ENCODE data around the gene ZNF625. TPM values are rescaled to one million over a fixed set of nuclear protein-coding genes. Genes with fewer than 3 reads are reported as not detected.

The ZNF625 gene
- total and polyA plus RNA-seq, 4 donors, result 0.20 to 3.8 (median 2.5) TPM; not detected in 1

DNA sequence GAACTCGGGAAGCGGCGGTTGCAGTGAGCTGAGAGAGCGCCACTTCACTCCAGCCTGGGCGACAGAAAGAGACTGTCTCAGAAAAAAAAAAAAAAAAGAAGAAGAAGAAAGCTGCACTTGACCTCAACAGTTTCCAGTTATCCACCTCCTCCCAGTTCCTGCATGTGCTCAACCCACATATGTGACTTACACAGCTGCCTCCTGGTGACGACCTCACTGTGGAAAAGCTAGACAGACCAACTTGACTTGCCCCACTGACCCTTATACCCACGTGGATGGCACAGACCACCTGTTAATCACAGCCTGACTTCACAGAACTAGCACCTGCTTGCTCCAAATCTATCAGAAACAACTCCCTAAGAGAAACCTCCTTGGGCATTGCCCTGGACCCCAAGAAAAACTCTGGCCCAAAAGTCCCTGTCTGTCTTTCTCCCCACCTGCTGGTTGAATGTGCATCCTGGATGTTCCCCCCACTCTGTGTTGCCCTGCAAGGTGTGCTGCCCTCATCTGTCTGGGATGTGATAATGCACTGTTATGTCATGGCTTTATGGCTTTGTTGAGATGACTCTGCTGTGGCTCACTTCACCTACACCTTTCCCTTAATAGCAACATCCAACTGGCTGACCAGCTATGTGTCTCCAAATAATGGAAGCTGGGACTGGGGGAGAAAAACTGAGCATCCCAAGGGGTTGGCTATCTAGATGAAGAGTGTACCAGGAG is 19.2 kb downstream of the ZNF625 start:
- WGBS, result 81% methylated on average over 7 of the region's 7 CpGs
- peaks cover 4 to 16% (median 13%) of the 10 kb centered on the region in 4 donors for H3K4me1 ChIP-seq (ENCODE audit: control insufficient read depth in 4 of 4, insufficient read depth in 4 of 4, low read length in 3 of 4)
- H3K9me3 ChIP-seq (ENCODE audit: control insufficient read depth in 4 of 4, low read length in 3 of 4), result peaks cover 17 to 25% (median 17%) of the 10 kb centered on the region in 4 donors
- no peaks in the 10 kb centered on the region for H3K27me3 ChIP-seq (ENCODE audit: control insufficient read depth in 4 of 4, insufficient read depth in 4 of 4, low read length in 3 of 4)
- peak overlapping the region in 1 of 3 donors; percentile 42 for H3K4me3 ChIP-seq (ENCODE audit: low read depth in 1 of 3, low read length in 3 of 3)
- DNase-seq (ENCODE audit: low spot score), result no peak
- TF ChIP-seq FOXA2 (IDR thresholded peaks at IDR 0.05) (no peak), TAF1 (conservative IDR thresholded peaks at IDR 0.05) (no peak), HNF4G (IDR thresholded peaks at IDR 0.05) (no peak)
- no peak overlapping the region for H3K9ac ChIP-seq (ENCODE audit: low read depth in 1 of 2, low read length in 2 of 2)
- no peak overlapping the region for H3K27ac ChIP-seq (ENCODE audit: low read depth in 1 of 2, low read length in 2 of 2)
- peaks cover 12 to 39% (median 34%) of the 10 kb centered on the region in 4 donors for H3K36me3 ChIP-seq (ENCODE audit: control insufficient read depth in 4 of 4, insufficient read depth in 3 of 4, low read depth in 1 of 4, low read length in 3 of 4)

DNA sequence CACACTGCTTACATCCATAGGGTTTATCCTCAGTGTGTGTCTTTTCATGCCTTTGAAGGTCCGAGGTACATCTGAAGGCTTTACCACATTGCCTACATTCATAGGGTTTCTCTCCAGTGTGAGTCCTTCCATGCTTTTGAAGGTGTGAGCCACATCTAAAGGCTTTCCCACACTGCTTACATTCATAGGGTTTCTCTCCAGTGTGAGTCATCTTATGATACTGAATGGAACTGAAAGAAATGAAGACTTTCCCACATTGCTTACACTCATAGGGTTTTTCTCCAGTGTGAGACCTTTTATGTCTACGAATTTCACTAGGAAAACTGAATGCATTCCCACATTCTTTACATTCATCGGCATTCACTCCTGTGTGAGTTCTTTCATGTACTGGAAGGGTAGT is 23.5 kb downstream of the ZNF625 start:
- no peak for TF ChIP-seq FOXA1 (IDR thresholded peaks at IDR 0.05)
- TF ChIP-seq, protein P1, sequence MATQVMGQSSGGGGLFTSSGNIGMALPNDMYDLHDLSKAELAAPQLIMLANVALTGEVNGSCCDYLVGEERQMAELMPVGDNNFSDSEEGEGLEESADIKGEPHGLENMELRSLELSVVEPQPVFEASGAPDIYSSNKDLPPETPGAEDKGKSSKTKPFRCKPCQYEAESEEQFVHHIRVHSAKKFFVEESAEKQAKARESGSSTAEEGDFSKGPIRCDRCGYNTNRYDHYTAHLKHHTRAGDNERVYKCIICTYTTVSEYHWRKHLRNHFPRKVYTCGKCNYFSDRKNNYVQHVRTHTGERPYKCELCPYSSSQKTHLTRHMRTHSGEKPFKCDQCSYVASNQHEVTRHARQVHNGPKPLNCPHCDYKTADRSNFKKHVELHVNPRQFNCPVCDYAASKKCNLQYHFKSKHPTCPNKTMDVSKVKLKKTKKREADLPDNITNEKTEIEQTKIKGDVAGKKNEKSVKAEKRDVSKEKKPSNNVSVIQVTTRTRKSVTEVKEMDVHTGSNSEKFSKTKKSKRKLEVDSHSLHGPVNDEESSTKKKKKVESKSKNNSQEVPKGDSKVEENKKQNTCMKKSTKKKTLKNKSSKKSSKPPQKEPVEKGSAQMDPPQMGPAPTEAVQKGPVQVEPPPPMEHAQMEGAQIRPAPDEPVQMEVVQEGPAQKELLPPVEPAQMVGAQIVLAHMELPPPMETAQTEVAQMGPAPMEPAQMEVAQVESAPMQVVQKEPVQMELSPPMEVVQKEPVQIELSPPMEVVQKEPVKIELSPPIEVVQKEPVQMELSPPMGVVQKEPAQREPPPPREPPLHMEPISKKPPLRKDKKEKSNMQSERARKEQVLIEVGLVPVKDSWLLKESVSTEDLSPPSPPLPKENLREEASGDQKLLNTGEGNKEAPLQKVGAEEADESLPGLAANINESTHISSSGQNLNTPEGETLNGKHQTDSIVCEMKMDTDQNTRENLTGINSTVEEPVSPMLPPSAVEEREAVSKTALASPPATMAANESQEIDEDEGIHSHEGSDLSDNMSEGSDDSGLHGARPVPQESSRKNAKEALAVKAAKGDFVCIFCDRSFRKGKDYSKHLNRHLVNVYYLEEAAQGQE (IDR thresholded peaks at IDR 0.05), result no peak
- TF ChIP-seq YY1 (IDR thresholded peaks at IDR 0.05), result no peak
- no peak for TF ChIP-seq HNF4A (conservative IDR thresholded peaks at IDR 0.05)
- no peak for TF ChIP-seq FOXA2 (IDR thresholded peaks at IDR 0.05)
- no peaks in the 10 kb centered on the region for H3K27me3 ChIP-seq (ENCODE audit: control insufficient read depth in 4 of 4, insufficient read depth in 4 of 4, low read length in 3 of 4)
- H3K9ac ChIP-seq (ENCODE audit: low read depth in 1 of 2, low read length in 2 of 2), result no peak overlapping the region
- no peaks in the 10 kb centered on the region for H3K4me1 ChIP-seq (ENCODE audit: control insufficient read depth in 4 of 4, insufficient read depth in 4 of 4, low read length in 3 of 4)
- no peak for DNase-seq (ENCODE audit: low spot score)
- peaks cover 13 to 43% (median 39%) of the 10 kb centered on the region in 4 donors for H3K36me3 ChIP-seq (ENCODE audit: control insufficient read depth in 4 of 4, insufficient read depth in 3 of 4, low read depth in 1 of 4, low read length in 3 of 4)
- H3K27ac ChIP-seq (ENCODE audit: low read depth in 1 of 2, low read length in 2 of 2), result no peak overlapping the region
- peak overlapping the region in 2 of 3 donors; percentile 35 to 72 for H3K4me3 ChIP-seq (ENCODE audit: low read depth in 1 of 3, low read length in 3 of 3)
- peaks cover 25 to 47% (median 29%) of the 10 kb centered on the region in 4 donors for H3K9me3 ChIP-seq (ENCODE audit: control insufficient read depth in 4 of 4, low read length in 3 of 4)
- 99% methylated on average over 3 of the region's 3 CpGs for WGBS

DNA sequence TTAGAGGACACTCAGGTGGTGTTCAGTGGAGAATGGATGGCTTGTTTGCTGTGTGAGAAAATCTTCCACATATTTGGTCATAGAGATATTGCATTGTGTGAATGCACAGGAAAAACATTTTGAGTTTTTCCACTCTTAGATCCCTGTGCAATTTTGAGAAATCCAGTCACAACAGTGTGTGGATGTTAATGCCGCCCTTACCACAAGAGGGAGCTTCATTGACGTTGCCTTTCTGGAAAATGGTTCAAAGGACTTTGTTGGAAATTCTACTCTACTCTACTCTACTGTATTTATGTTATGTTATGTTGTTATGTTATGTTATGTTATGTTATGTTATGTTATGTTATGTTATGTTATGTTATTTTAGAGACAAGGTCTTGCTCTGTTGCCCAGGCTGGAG is 29.8 kb downstream of the ZNF625 start:
- H3K36me3 ChIP-seq (ENCODE audit: control insufficient read depth in 4 of 4, insufficient read depth in 3 of 4, low read depth in 1 of 4, low read length in 3 of 4), result peaks cover 0 to 2% (median under 1%) of the 10 kb centered on the region in 4 donors
- DNase-seq (ENCODE audit: low spot score), result no peak
- H3K4me1 ChIP-seq (ENCODE audit: control insufficient read depth in 4 of 4, insufficient read depth in 4 of 4, low read length in 3 of 4), result no peaks in the 10 kb centered on the region
- 33% methylated on average over 2 of the region's 2 CpGs for WGBS
- no peak overlapping the region for H3K4me3 ChIP-seq (ENCODE audit: low read depth in 1 of 3, low read length in 3 of 3)
- peak; percentile 42 to 63 for TF ChIP-seq RAD21 (IDR thresholded peaks at IDR 0.05)
- TF ChIP-seq, protein P2, sequence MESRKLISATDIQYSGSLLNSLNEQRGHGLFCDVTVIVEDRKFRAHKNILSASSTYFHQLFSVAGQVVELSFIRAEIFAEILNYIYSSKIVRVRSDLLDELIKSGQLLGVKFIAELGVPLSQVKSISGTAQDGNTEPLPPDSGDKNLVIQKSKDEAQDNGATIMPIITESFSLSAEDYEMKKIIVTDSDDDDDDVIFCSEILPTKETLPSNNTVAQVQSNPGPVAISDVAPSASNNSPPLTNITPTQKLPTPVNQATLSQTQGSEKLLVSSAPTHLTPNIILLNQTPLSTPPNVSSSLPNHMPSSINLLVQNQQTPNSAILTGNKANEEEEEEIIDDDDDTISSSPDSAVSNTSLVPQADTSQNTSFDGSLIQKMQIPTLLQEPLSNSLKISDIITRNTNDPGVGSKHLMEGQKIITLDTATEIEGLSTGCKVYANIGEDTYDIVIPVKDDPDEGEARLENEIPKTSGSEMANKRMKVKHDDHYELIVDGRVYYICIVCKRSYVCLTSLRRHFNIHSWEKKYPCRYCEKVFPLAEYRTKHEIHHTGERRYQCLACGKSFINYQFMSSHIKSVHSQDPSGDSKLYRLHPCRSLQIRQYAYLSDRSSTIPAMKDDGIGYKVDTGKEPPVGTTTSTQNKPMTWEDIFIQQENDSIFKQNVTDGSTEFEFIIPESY (IDR thresholded peaks at IDR 0.05), result no peak
- TF ChIP-seq, protein P3, sequence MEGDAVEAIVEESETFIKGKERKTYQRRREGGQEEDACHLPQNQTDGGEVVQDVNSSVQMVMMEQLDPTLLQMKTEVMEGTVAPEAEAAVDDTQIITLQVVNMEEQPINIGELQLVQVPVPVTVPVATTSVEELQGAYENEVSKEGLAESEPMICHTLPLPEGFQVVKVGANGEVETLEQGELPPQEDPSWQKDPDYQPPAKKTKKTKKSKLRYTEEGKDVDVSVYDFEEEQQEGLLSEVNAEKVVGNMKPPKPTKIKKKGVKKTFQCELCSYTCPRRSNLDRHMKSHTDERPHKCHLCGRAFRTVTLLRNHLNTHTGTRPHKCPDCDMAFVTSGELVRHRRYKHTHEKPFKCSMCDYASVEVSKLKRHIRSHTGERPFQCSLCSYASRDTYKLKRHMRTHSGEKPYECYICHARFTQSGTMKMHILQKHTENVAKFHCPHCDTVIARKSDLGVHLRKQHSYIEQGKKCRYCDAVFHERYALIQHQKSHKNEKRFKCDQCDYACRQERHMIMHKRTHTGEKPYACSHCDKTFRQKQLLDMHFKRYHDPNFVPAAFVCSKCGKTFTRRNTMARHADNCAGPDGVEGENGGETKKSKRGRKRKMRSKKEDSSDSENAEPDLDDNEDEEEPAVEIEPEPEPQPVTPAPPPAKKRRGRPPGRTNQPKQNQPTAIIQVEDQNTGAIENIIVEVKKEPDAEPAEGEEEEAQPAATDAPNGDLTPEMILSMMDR (IDR thresholded peaks at IDR 0.05; ENCODE audit: low read depth, low read length, missing input control), result peak; percentile 43
- no peak overlapping the region for H3K9ac ChIP-seq (ENCODE audit: low read depth in 1 of 2, low read length in 2 of 2)
- no peak overlapping the region for H3K27ac ChIP-seq (ENCODE audit: low read depth in 1 of 2, low read length in 2 of 2)
- no peaks in the 10 kb centered on the region for H3K27me3 ChIP-seq (ENCODE audit: control insufficient read depth in 4 of 4, insufficient read depth in 4 of 4, low read length in 3 of 4)
- H3K9me3 ChIP-seq (ENCODE audit: control insufficient read depth in 4 of 4, low read length in 3 of 4), result peaks cover 2 to 15% (median 7%) of the 10 kb centered on the region in 4 donors
